ENCODE results near the gene MTR. TPM values are rescaled to one million over a fixed set of nuclear protein-coding genes. Genes with fewer than 3 reads are reported as not detected.

MTR gene
- total RNA-seq, 2 experiments from 2014 or later: 22.3 to 63.8 TPM

DNA sequence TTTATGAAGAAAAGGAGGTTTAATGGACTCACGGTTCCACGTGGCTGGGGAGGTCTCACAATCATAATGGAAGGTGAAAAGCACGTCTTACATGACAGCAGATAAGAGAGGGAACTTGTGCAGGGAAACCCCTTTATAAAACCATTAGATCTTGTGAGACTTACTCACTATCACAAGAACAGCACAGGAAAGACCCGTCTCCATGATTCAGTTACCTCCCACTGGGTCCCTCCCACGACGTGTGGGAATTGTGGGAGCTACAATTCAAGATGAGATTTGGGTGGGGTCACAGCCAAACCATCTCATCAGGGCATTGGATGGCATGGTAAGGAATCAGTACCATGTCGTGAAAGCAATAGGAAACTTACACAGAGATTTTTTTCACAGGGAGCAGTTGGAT is 63.1 kb downstream of the MTR start:
- no peaks in the 10 kb centered on the region for H3K9me2 ChIP-seq (ENCODE audit: insufficient read depth, low read length)
- H3K27ac ChIP-seq (ENCODE audit: low read depth, low read length, poor library complexity, severe bottlenecking): no peak overlapping the region
- H3K4me3 ChIP-seq (ENCODE audit: low read depth, low read length, poor library complexity, severe bottlenecking): no peak overlapping the region
- ChIA-PET CTCF (ENCODE audit: unreplicated experiment) (no interaction called here), POLR2A (no interaction called here)
- intact Hi-C loops (cut with micrococcal nuclease; ENCODE audit: unreplicated experiment): no loop called here
- H3K79me2 ChIP-seq (ENCODE audit: insufficient read depth, low read depth, low read length): no peaks in the 10 kb centered on the region
- no peak for TF ChIP-seq EZH2phosphoT487 (IDR thresholded peaks at IDR 0.05; ENCODE audit: borderline replicate concordance, low read depth, low read length)
- TF ChIP-seq, protein P1, sequence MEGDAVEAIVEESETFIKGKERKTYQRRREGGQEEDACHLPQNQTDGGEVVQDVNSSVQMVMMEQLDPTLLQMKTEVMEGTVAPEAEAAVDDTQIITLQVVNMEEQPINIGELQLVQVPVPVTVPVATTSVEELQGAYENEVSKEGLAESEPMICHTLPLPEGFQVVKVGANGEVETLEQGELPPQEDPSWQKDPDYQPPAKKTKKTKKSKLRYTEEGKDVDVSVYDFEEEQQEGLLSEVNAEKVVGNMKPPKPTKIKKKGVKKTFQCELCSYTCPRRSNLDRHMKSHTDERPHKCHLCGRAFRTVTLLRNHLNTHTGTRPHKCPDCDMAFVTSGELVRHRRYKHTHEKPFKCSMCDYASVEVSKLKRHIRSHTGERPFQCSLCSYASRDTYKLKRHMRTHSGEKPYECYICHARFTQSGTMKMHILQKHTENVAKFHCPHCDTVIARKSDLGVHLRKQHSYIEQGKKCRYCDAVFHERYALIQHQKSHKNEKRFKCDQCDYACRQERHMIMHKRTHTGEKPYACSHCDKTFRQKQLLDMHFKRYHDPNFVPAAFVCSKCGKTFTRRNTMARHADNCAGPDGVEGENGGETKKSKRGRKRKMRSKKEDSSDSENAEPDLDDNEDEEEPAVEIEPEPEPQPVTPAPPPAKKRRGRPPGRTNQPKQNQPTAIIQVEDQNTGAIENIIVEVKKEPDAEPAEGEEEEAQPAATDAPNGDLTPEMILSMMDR (conservative IDR thresholded peaks at IDR 0.05; ENCODE audit: low read length): no peak
- BruUV-seq (replicated peaks): no TSS peak
- no peak for DNase-seq (ENCODE audit: low spot score)
- H3K4me2 ChIP-seq (ENCODE audit: low read length): no peak overlapping the region
- H3K4me1 ChIP-seq (ENCODE audit: insufficient read depth, low read length, poor library complexity, severe bottlenecking): no peaks in the 10 kb centered on the region
- no peak overlapping the region for H2AFZ ChIP-seq (ENCODE audit: low read length)
- H3K9me3 ChIP-seq (ENCODE audit: low read length): no peaks in the 10 kb centered on the region
- peaks cover 98% of the 10 kb centered on the region for H3K36me3 ChIP-seq (ENCODE audit: insufficient read depth, low read length)
- H4K20me1 ChIP-seq (ENCODE audit: insufficient read depth, low read length): no peaks in the 10 kb centered on the region

DNA sequence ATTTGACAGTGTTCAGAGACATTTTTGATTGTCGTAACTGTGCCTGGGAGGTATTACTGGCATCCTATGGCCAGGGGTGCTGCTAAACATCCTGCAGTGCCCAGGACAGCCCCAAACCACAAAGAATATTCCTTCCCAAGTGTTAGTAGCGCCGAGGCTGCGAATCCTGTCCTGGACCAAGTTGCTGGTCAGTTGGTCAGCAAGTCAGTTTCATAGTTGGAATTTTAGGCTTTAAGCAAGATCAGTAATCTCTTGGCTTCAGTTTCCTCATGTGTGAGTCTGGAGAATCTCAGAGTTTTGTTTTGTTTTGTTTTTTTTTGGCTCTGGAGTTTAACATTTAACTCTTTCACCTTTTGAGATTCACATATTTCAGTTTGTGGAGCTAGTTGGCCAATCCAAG is 65.0 kb downstream of the MTR start:
- H4K20me1 ChIP-seq (ENCODE audit: insufficient read depth, low read length): no peaks in the 10 kb centered on the region
- peaks cover 95% of the 10 kb centered on the region for H3K36me3 ChIP-seq (ENCODE audit: insufficient read depth, low read length)
- ChIA-PET CTCF (ENCODE audit: unreplicated experiment) (no interaction called here), POLR2A (interaction anchor here (0.7 kb wide), 1 partner anchor 45 kb away, joined by 3 read pairs; no protein-coding TSS in a partner anchor)
- no TSS peak for BruUV-seq (replicated peaks)
- H3K4me3 ChIP-seq (ENCODE audit: low read depth, low read length, poor library complexity, severe bottlenecking): no peak overlapping the region
- no peak for DNase-seq (ENCODE audit: low spot score)
- no peak overlapping the region for H3K4me2 ChIP-seq (ENCODE audit: low read length)
- no peaks in the 10 kb centered on the region for H3K9me2 ChIP-seq (ENCODE audit: insufficient read depth, low read length)
- no peaks in the 10 kb centered on the region for H3K9me3 ChIP-seq (ENCODE audit: low read length)
- H3K4me1 ChIP-seq (ENCODE audit: insufficient read depth, low read length, poor library complexity, severe bottlenecking): no peaks in the 10 kb centered on the region
- intact Hi-C loops (cut with micrococcal nuclease; ENCODE audit: unreplicated experiment): loop anchor here (10.0 kb wide), 1 partner anchor 255 kb away; the partner anchor contains the start of gene HEATR1
- no peaks in the 10 kb centered on the region for H3K79me2 ChIP-seq (ENCODE audit: insufficient read depth, low read depth, low read length)
- H2AFZ ChIP-seq (ENCODE audit: low read length): no peak overlapping the region
- no peak overlapping the region for H3K27ac ChIP-seq (ENCODE audit: low read depth, low read length, poor library complexity, severe bottlenecking)
- TF ChIP-seq, protein P1 (conservative IDR thresholded peaks at IDR 0.05; ENCODE audit: low read length): no peak
- TF ChIP-seq EZH2phosphoT487 (IDR thresholded peaks at IDR 0.05; ENCODE audit: borderline replicate concordance, low read depth, low read length): no peak

DNA sequence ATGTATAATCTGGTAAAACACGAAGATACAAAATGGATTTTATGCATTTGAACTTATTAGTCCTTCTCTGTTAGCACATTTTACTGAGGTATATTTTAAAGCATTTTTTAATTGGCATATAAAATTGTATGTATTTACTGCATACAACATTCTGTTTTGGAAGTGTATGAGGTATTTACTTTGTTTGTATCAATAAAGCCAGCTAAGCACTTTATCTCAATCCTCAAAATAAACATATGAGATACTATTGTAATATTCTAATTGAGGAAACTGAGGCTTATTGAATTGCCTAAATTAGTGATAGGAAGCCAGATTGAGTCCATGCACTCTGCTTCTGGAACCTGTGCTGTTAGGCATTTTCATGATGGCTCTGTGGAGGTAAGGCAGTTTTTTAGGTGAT is 65.6 kb downstream of the MTR start:
- H3K36me3 ChIP-seq (ENCODE audit: insufficient read depth, low read length): peaks cover 94% of the 10 kb centered on the region
- no peak overlapping the region for H3K4me3 ChIP-seq (ENCODE audit: low read depth, low read length, poor library complexity, severe bottlenecking)
- ChIA-PET CTCF (ENCODE audit: unreplicated experiment) (no interaction called here), POLR2A (interaction anchor here (0.7 kb wide), 1 partner anchor 45 kb away, joined by 3 read pairs; no protein-coding TSS in a partner anchor)
- H3K27ac ChIP-seq (ENCODE audit: low read depth, low read length, poor library complexity, severe bottlenecking): no peak overlapping the region
- H3K4me2 ChIP-seq (ENCODE audit: low read length): no peak overlapping the region
- no peaks in the 10 kb centered on the region for H4K20me1 ChIP-seq (ENCODE audit: insufficient read depth, low read length)
- no peaks in the 10 kb centered on the region for H3K4me1 ChIP-seq (ENCODE audit: insufficient read depth, low read length, poor library complexity, severe bottlenecking)
- no peaks in the 10 kb centered on the region for H3K9me3 ChIP-seq (ENCODE audit: low read length)
- no peak overlapping the region for H2AFZ ChIP-seq (ENCODE audit: low read length)
- no peaks in the 10 kb centered on the region for H3K79me2 ChIP-seq (ENCODE audit: insufficient read depth, low read depth, low read length)
- intact Hi-C loops (cut with micrococcal nuclease; ENCODE audit: unreplicated experiment): loop anchor here (10.0 kb wide), 1 partner anchor 256 kb away; the partner anchor contains the start of gene HEATR1
- no TSS peak for BruUV-seq (replicated peaks)
- H3K9me2 ChIP-seq (ENCODE audit: insufficient read depth, low read length): no peaks in the 10 kb centered on the region
- no peak for TF ChIP-seq EZH2phosphoT487 (IDR thresholded peaks at IDR 0.05; ENCODE audit: borderline replicate concordance, low read depth, low read length)
- TF ChIP-seq, protein P1 (conservative IDR thresholded peaks at IDR 0.05; ENCODE audit: low read length): no peak
- no peak for DNase-seq (ENCODE audit: low spot score)

Data from OCI-LY7 (cell line).